Peyer's patch (tissue), 4 donors: Measurements from ENCODE around the gene SMAP2.
A peak's percentile ranks its signal among the peaks of the same experiment; 100 is the strongest.

Source experiments
- CTCF ChIP-seq, 6 experiments: fragments of 450-650 bp in 4 of 6; fragments of 200-600 bp in 2 of 6; sonication (generic) in 1 of 6; IDR thresholded peaks; one replicate each; pipeline ENCODE4 v1.5.1; 2017 to 2019; ENCODE audit warnings: antibody characterized with exemption in 6 of 6, mild to moderate bottlenecking in 3 of 6, moderate library complexity in 1 of 6
- POLR2A ChIP-seq, 2 donors: fragments of 450-650 bp; IDR thresholded peaks; one replicate each; pipeline ENCODE4 v1.5.1; 2017; ENCODE audit warnings: antibody characterized with exemption in 2 of 2, mild to moderate bottlenecking in 2 of 2, moderate library complexity in 2 of 2

- TF ChIP-seq CTCF (IDR thresholded peaks at IDR 0.05) (no peak), POLR2A (IDR thresholded peaks at IDR 0.05) (peak in 1 of 2 donors; percentile 10)
Observed at GRCh38 chr1:40396420-40396819, 22.9 kb downstream of the SMAP2 start.
